ENCODE results near the gene RFX8. TPM values are rescaled to one million over a fixed set of nuclear protein-coding genes. Genes with fewer than 3 reads are reported as not detected.

Gene RFX8
- total RNA-seq, 2 donors from 2014 or later, result not detected

DNA sequence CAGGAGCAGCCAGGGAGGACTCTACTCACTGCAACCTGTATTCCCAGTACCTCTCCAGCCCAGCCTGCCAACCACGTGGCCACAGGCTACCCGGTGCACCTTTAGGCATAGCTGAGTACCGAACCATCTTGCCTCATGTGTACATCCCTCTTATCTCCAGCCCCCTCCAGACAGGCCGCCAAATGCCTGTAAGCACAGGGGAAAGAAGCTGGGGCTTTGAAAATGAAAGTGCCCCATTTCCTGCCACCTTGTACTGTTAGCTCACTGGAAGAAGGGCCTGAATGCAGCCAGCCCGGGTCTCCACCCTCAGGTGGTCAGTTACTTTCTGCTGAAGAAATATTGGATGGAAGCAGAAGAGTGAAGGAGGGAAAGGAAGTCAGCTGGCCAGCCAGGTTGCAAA is 27.2 kb upstream of the RFX8 start:
- Histone ChIP-seq H3K27ac (ENCODE audit: low read depth, low read length) (no peak overlapping the region), H3K36me3 (ENCODE audit: control insufficient read depth, insufficient read depth, low read length) (no peaks in the 10 kb centered on the region), H3K4me1 (ENCODE audit: control insufficient read depth, insufficient read depth, low read length) (no peaks in the 10 kb centered on the region), H3K9ac (ENCODE audit: extremely low read depth, low read length, poor library complexity, severe bottlenecking) (no peak overlapping the region), H3K27me3 (ENCODE audit: control insufficient read depth, insufficient read depth, low read length, poor library complexity, severe bottlenecking) (no peaks in the 10 kb centered on the region), H3K4me3 (ENCODE audit: low read length) (no peak overlapping the region), H3K9me3 (ENCODE audit: control insufficient read depth, low read length) (no peaks in the 10 kb centered on the region)
- DNase-seq, result no peak
- H3K27ac Mint-ChIP-seq, result no peak overlapping the region
- 88 to 93% methylated on average over 2 to 5 of the region's 5 CpGs for WGBS, 2 experiments (ENCODE audit: insufficient coverage in 1 of 2, insufficient read length in 1 of 2)
- H3K36me3 Mint-ChIP-seq (ENCODE audit: low read depth), result no peaks in the 10 kb centered on the region
- TF ChIP-seq, protein P1, sequence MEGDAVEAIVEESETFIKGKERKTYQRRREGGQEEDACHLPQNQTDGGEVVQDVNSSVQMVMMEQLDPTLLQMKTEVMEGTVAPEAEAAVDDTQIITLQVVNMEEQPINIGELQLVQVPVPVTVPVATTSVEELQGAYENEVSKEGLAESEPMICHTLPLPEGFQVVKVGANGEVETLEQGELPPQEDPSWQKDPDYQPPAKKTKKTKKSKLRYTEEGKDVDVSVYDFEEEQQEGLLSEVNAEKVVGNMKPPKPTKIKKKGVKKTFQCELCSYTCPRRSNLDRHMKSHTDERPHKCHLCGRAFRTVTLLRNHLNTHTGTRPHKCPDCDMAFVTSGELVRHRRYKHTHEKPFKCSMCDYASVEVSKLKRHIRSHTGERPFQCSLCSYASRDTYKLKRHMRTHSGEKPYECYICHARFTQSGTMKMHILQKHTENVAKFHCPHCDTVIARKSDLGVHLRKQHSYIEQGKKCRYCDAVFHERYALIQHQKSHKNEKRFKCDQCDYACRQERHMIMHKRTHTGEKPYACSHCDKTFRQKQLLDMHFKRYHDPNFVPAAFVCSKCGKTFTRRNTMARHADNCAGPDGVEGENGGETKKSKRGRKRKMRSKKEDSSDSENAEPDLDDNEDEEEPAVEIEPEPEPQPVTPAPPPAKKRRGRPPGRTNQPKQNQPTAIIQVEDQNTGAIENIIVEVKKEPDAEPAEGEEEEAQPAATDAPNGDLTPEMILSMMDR (conservative IDR thresholded peaks at IDR 0.05), result no peak
- H3K4me3 Mint-ChIP-seq, result no peak overlapping the region
- H3K27me3 Mint-ChIP-seq (ENCODE audit: insufficient read depth), result no peaks in the 10 kb centered on the region
- no peaks in the 10 kb centered on the region for H3K4me1 Mint-ChIP-seq
- H3K9me3 Mint-ChIP-seq, result no peaks in the 10 kb centered on the region

DNA sequence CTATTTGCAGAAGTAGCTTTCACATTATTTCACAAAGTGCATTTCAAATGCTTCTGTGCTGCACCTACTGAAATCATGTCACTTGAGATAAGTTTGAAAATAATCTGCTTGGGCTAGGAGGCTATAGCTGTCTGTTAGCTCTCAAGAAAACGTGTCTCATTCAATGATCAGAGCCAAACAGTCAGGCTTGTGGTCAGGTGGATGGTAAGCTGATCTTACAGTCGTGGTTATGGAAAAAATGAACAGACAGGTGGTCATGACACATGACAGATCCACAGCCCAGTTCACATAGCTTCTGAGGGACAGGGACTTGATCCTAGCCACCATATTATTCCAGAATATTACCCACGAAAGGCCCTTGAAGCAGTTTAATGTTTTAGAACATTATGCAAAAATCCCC is 26.5 kb upstream of the RFX8 start:
- no peak overlapping the region for H3K4me3 ChIP-seq (ENCODE audit: low read length)
- H3K27me3 Mint-ChIP-seq (ENCODE audit: insufficient read depth), result no peaks in the 10 kb centered on the region
- 89 to 93% methylated on average over 2 to 3 of the region's 3 CpGs for WGBS, 2 experiments (ENCODE audit: insufficient coverage in 1 of 2, insufficient read length in 1 of 2)
- H3K36me3 ChIP-seq (ENCODE audit: control insufficient read depth, insufficient read depth, low read length), result no peaks in the 10 kb centered on the region
- DNase-seq, result no peak
- H3K27ac ChIP-seq (ENCODE audit: low read depth, low read length), result no peak overlapping the region
- H3K9me3 Mint-ChIP-seq, result no peaks in the 10 kb centered on the region
- no peak overlapping the region for H3K9ac ChIP-seq (ENCODE audit: extremely low read depth, low read length, poor library complexity, severe bottlenecking)
- H3K27me3 ChIP-seq (ENCODE audit: control insufficient read depth, insufficient read depth, low read length, poor library complexity, severe bottlenecking), result no peaks in the 10 kb centered on the region
- no peaks in the 10 kb centered on the region for H3K4me1 Mint-ChIP-seq
- no peak overlapping the region for H3K4me3 Mint-ChIP-seq
- no peak overlapping the region for H3K27ac Mint-ChIP-seq
- H3K4me1 ChIP-seq (ENCODE audit: control insufficient read depth, insufficient read depth, low read length), result no peaks in the 10 kb centered on the region
- H3K9me3 ChIP-seq (ENCODE audit: control insufficient read depth, low read length), result no peaks in the 10 kb centered on the region
- H3K36me3 Mint-ChIP-seq (ENCODE audit: low read depth), result no peaks in the 10 kb centered on the region
- TF ChIP-seq, protein P1 (conservative IDR thresholded peaks at IDR 0.05), result no peak

DNA sequence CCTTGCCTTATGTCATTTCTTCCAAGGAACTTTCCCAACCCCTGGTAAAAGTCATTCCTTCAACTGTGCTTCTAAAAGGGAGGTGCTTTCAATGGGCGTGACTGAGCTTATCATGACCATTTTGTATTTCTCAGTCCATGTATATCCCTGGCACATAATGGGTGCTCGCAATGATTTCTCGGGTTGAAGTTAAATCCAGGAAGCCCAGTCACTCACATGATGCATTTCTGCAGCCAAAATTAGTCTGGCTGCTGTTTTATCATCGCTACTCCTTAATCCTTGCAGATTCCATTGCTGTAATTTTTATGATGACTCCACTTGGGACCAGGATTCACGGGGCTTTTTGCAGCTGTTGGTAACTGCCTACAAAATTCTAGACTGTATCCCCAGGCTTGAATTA is 25.9 kb upstream of the RFX8 start:
- no peaks in the 10 kb centered on the region for H3K36me3 Mint-ChIP-seq (ENCODE audit: low read depth)
- TF ChIP-seq, protein P1 (conservative IDR thresholded peaks at IDR 0.05), result no peak
- no peaks in the 10 kb centered on the region for H3K4me1 Mint-ChIP-seq
- no peak overlapping the region for H3K4me3 Mint-ChIP-seq
- no peaks in the 10 kb centered on the region for H3K27me3 Mint-ChIP-seq (ENCODE audit: insufficient read depth)
- Histone ChIP-seq H3K9ac (ENCODE audit: extremely low read depth, low read length, poor library complexity, severe bottlenecking) (no peak overlapping the region), H3K4me1 (ENCODE audit: control insufficient read depth, insufficient read depth, low read length) (no peaks in the 10 kb centered on the region), H3K4me3 (ENCODE audit: low read length) (no peak overlapping the region), H3K27ac (ENCODE audit: low read depth, low read length) (no peak overlapping the region), H3K27me3 (ENCODE audit: control insufficient read depth, insufficient read depth, low read length, poor library complexity, severe bottlenecking) (no peaks in the 10 kb centered on the region), H3K36me3 (ENCODE audit: control insufficient read depth, insufficient read depth, low read length) (no peaks in the 10 kb centered on the region), H3K9me3 (ENCODE audit: control insufficient read depth, low read length) (no peaks in the 10 kb centered on the region)
- no peaks in the 10 kb centered on the region for H3K9me3 Mint-ChIP-seq
- no peak for DNase-seq
- no peak overlapping the region for H3K27ac Mint-ChIP-seq
- 86 to 88% methylated on average over 5 of the region's 5 CpGs for WGBS, 2 experiments (ENCODE audit: insufficient coverage in 1 of 2, insufficient read length in 1 of 2)

Measured in endodermal cell (in vitro differentiated cells).